GM11168 (cell line): ENCODE measurements around the gene MRM1.

Experiments used
- in situ Hi-C: fragments of 300-500 bp; cut with MboI; formaldehyde crosslinking; loops from one replicate; pipeline ENCODE4 v1.12.0; 2022; ENCODE audit warnings: low sequenced_read_pairs; ENCODE audit not compliant: unreplicated experiment

MRM1 gene, protein sequence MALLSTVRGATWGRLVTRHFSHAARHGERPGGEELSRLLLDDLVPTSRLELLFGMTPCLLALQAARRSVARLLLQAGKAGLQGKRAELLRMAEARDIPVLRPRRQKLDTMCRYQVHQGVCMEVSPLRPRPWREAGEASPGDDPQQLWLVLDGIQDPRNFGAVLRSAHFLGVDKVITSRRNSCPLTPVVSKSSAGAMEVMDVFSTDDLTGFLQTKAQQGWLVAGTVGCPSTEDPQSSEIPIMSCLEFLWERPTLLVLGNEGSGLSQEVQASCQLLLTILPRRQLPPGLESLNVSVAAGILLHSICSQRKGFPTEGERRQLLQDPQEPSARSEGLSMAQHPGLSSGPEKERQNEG

DNA sequence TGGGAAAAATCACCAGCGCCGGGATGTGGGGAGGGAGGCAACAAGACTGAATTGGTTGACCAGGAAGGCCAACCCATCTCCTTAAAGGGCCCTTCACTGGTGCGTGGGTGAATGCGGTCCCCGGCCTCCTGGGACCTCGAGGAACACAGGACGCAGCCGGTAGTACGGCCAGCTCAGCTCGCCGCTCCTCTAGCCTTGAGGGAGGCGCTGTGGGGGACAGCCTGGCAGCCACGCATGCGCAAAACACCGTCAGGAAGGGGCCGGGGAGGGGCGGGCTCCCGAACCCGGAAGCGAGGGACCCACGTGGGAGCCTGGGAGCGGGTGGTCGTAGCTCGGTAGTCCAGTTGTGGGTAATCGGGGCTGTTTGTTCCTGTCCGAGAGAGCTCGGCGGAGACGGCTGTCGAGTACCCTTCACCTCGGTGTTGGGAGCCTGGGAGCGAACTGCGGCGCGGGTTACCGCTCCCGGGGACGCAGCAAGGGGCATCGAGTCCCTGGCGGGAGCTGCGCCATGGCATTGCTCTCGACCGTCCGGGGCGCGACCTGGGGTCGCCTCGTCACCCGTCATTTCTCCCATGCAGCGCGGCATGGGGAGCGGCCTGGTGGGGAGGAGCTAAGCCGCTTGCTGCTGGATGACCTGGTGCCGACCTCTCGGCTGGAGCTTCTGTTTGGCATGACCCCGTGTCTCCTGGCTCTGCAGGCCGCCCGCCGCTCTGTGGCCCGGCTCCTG, at the start of gene MRM1:
TSS of gene MRM1 (plus strand) at position 281 of the 727 bp plus-strand sequence. CDS start at position 509, 228 bp downstream.
- in situ Hi-C loops: no loop called here

DNA sequence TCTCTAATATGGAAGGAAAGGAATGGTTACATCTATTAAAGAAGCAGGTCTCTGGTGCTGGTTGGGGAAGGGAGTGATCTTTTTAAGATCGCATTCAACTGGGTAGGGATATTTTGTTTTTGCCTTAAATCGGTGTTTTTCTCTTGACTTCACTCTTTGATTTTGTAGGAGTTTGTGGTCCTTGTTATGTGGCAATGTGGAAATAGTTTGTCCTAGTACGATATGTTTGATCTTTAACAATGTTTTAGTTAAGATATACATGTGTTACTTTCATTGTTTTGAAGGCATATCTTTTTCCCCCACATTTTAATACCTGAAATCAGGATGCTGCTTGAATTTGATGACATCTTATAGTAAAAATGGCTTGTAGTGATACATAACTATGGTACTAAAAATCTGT, 47.9 kb upstream of the MRM1 start:
- in situ Hi-C loops: no loop called here

DNA sequence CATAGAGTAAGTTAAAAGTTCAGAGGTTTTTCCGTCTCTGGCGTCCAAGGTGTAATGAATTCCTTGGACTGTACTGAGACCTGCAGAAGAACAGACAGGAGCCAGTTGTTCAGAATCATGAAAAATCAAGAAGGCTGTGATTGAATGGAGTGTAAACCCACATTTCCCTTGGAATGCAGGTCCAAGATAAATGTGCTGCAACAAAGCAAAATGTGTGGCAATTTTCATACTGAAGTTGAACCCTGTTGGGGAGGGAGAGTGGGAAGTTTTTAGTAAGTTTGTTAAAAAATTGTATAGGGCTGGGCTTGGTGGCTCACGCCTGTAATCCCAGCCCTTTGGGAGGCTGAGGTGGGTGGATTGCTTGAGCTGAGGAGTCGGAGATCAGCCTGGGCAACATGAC, 35.3 kb upstream of the MRM1 start:
- in situ Hi-C loops: no loop called here

DNA sequence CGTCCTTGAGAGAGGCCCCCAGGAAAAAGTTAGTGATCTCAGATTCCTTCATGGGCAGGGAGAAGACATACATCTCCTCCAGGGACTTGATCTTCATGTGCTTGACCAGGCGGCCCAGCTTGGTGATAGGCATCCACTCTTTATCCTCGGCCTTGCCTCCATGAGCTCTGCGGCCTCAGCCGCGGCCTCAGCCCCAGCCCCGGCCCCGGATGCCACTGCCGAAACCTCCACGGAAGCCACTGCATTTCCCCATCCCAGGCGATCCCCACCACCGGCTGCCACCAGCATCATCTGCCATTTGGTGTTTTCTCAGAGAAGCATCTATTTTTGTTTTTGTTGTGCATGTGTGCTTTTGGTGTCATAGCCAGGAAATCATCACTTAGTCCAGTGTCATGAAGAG, 26.4 kb upstream of the MRM1 start:
- in situ Hi-C loops: no loop called here

DNA sequence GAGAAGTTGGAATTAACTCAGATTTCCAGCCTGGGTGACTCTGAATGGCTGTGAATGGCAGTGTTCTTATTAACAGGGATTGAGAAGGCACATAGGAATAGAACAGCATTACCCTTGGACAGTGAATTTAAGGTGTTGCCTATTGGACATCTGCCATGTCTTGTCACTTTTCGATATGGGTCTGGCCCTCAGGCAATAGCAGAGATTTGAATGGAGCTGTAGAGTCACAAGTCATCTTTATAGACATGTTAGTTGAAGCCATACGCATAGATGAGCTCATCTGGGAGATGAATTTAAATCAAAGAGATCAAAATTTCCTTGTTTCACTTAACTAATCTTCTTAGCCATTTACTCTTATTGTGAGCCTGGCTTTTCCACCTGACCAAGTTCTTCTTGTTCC, 24.6 kb upstream of the MRM1 start:
- in situ Hi-C loops: no loop called here

DNA sequence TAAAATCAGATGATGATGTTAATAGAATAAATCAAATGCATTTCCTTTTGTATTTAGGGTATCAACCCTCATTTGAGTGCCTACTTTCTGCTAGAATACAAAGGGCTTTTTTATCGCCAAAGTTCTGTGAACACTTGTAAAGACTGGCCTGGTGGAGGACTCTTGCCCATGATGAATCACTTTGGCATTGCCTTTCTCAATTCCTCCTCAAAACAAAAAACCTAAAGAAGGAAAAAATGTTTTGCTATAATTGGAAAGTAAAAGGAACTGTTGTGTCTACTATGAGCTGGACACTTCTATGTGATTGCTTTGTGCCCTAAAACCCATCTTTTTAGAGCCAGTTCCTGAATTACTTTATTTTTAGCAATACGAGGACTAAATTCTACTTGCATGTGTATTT, 22.7 kb upstream of the MRM1 start:
- in situ Hi-C loops: no loop called here

DNA sequence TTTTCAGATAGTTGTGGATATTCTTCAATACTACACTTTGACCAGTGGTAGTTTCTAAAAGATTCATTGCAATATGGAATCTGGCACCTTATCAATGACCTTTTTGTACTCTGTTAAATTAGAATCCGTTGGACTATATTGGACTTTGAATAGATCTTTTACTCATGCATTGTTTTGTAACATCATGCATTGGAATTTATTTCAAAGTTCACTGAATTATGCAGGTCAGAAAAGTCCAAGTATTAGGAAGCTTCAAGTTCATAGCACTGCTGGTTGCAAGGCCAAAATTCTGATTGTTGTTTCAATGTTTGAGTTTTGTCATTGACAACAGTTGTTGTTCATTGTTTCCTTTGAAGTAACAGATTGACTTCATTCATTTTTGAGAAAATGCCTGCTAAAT, 17.6 kb upstream of the MRM1 start:
- in situ Hi-C loops: no loop called here

DNA sequence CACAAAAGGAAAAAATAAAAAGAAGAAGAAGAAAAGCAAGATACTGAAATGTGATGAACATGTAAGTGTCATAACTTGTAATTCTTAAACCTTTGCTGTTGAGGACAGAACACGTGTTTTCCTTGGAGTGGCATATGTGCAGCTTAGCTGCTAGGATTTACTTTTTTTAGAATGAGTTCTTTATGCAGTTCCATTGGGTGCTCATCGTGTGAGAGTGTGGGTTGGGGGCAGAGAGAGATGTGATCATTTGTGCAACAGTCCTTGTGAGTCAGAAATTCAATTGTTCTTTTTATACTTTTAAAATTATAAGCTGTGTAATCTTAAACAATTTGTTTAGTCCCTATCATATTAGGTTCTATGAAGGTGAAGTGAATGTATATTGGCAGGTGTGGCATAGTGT, 15.2 kb upstream of the MRM1 start:
- in situ Hi-C loops: no loop called here

DNA sequence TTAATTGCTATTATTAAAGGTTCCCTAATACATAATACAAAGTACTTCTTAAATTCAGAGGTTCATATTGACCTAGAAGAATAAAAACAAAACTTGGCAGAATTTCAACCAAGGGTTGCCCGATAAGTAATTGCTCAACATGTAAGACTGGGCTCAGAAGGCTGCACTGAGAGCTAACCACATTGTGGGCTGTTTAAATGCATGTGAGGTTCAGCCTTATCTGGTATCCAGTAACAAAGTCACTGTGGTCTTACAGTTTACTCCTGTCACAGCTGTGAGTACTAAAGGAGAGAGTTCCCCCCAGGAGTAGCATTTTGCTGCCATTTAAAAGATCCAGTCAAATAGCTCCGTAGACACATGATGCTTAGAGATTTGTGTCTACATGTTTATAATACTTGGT, 11.3 kb upstream of the MRM1 start:
- in situ Hi-C loops: no loop called here

DNA sequence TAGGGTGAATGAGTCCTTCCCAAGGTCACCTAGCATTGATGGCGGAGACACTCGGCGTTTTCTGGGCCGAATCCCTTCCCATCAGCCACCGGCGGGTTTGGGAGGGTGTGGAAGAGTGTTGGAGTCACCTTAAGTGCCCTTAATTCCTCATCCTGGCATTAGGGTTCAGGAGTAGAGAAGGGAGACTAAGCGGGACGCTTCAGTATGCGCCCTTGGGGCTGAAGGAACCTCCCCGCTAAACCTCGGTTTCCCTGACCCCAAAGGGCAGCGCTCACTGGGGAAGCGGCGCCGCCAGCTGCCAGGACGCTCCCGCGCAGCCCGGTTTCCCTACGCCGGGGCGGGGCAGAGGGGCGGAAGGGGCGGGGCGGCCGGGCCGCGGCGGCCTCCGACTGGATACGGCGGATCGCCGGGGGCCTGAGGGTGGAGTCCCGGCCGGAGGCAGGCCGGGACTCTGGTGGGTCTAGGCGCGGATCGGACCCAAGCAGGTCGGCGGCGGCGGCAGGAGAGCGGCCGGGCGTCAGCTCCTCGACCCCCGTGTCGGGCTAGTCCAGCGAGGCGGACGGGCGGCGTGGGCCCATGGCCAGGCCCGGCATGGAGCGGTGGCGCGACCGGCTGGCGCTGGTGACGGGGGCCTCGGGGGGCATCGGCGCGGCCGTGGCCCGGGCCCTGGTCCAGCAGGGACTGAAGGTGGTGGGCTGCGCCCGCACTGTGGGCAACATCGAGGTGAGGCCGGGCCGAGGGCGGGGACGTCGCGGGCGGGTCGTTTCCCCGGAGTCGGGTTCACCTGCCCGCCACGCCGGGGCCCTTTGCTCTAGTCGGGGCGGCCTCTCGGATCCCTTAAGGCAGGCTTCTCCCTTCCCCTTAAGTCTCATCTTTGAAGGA, 9.7 kb upstream of the MRM1 start, which contains the start of gene DHRS11:
TSS of gene DHRS11 (plus strand) at position 446 of the 882 bp plus-strand sequence. CDS start at position 577, 131 bp downstream.
- in situ Hi-C loops: no loop called here

DNA sequence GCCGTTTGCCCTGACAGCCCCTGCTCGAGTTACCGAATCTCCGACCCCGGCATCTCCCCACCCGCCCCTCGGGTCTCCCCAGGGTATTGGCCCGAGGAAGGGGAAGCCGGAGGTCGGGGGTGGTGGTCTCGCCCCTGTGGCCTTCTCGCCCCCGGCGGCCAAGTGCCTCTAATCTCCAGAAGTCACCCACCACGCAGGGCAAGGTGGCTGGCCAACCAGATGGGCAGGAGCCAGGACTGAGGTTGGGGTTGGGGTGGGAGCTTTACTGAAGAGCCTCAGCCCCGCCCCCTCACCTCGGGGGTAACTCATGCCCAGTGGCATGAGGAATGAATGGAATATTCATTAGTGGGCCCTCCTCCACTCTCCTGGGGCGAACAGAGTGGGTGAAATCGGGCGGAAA, 9.1 kb upstream of the MRM1 start:
- in situ Hi-C loops: no loop called here

DNA sequence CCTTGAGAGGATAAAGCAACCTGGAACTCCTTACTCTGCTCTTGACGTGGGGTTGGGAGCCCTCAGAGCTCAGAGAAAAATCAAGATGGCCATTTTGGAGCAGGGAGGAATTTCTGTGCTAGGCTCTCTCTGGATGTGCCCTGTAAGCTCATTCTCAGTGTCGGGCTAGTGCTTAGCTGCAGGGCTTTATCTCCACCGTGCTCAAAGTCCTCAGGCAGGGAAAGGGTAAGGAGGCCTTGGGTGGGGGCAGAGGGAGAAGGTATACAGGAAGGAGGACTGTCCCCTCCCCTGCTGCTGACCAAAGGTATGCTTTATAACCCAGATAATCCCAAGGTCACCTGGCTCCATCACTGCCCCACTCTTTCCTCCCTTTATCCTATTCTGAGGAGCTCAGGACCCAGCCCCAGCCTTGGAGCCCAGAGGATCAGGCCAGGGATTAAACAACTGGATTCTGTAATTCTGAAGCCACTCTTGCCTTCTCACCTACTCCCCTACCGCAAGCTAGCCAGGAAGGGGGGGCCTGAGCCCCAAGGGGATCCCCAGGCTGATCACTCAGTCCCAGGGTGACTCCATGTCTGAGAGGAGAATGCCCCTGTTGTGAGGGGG, 8.6 kb upstream of the MRM1 start:
- in situ Hi-C loops: no loop called here

DNA sequence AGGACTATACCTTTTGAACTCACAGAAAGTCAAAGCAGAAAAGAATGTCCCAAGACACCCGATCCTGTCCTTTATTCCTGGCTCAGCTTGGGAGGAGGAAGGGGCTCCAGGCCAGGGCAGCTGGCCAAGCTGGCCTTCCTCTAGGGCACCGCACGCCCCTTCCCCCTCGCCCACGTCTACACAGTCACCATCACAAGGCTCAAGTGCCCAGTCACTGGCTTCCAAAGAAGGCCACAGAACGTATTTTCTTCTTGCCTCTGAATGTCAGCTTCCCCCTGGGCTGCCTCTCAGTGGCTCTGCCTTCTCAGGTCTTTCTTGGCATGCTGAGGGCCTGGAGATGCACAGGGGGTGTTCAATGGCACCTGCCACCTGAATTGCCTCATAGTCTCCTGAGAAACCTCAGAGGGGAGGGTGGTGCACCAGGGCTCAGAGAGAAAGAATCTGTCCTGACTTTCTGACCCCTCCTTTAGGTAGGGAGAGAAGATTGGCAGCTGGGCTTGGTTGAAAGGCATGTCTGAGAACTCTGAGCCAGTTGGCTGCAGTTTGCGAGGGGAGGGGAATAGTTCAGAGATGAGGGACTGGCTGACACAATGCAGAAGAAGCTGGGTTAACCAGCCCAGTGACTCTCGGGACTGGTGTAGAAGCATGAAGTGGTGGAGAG, 7.6 kb upstream of the MRM1 start:
- in situ Hi-C loops: no loop called here

DNA sequence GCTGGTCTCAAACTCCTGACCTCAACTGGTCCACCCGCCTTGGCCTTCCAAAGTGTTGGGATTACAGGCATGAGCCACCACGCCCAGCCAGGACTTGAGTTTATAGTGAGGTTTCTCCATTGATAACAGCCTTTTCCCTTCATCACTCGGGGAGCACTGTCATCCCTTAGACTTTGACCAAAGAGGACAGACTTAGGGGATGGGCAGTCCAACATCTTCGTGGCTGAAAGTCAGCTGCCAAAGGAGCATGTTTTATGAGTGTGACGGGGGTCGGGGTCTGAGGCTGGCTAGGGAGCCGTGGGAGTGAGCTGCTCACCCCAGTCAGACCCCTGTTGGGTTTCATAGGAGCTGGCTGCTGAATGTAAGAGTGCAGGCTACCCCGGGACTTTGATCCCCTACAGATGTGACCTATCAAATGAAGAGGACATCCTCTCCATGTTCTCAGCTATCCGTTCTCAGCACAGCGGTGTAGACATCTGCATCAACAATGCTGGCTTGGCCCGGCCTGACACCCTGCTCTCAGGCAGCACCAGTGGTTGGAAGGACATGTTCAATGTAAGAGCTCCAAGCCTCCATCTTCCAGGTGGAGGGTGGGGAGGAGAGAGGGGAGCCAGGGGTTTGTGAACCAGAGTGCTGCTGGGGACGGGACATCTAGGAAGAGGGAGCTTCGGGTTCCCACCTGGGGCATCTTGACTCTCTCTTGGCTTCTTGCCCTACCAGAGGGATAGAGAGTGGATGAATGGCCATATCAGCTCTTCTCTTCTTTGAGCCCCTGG, 6.6 kb upstream of the MRM1 start:
- in situ Hi-C loops: no loop called here

DNA sequence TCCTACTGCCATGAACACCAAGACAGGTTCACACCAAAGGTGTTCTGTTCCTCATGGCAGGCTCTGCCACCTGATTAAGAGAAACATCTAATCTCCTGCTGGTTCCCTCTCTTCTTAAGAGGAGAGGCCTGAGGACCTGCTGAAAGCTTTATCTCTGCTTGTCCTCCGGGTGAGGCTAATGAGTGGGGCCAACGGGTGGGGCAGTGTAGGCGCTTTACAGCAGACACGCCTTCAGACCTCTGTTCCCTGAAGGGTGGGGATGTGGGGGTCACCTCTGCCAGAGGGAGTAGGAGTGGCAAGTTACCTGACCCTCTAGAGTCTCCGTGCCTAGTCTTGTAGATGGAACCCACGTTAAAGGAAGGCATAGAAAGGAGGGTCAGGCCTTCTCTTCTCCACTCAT, 4.2 kb upstream of the MRM1 start:
- in situ Hi-C loops: no loop called here

DNA sequence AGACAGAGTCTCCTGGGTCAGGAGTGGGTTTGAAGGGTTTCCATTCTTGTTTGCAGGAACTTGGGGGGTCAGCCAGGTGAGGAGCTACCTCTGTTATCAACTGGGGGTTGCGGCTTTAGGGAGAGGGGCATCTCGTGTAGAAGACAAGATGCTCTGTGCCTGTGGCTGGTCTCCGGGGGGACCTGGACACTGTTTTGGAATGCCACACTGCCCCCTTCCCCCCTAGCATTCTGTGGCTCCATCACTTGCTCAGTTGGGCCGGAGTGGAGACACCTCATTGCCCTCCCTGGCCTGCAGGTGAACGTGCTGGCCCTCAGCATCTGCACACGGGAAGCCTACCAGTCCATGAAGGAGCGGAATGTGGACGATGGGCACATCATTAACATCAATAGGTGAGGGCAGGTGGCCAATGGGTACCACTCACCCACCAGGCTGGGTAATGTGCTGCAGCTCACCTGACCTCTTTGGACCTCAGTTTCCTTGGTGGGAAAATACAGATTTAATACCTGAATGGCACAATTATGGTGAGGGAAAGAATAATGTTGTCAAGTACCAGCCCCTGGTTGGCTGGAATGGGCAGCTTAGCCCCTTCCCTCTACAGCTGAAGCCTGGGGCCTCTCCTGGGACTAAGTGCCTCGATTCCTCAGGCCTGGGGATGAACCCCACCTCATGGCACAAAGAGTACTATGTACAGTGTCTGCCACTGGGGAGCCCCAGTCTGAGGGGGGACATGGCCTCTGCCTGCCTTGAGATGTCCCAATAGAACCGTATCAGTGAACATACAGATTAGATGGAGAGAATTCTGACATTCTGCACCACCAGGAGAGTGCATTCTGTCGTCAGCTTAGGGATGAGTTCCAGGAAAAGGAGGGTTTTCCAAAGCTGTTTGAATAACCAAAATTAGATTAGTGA, 3.3 kb upstream of the MRM1 start:
- in situ Hi-C loops: no loop called here

DNA sequence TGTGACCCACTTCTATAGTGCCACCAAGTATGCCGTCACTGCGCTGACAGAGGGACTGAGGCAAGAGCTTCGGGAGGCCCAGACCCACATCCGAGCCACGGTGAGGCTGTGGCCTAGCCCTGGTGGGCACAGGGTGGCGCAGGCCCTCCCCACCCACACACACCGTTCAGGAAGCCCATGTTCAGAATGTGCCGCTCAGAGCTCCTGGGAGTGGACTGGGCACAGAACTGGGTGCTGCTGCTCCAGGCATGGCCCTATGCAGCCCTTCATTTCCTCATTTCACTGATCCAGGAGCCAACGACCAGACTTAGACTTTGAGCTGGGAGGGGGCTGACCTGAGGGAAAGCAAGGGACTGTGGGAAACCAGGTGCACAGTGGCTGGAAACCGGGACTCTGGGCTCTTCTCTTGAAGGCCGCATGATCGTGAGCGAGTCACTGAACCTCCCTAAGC, 2.4 kb upstream of the MRM1 start:
- in situ Hi-C loops: no loop called here
